ENCODE results near the gene F11R. TPM values are rescaled to one million over a fixed set of nuclear protein-coding genes. Genes with fewer than 3 reads are reported as not detected.

F11R gene
- total RNA-seq, 2 donors from 2014 or later = 134 to 179 TPM

Other genes with a start within 250 kb of the F11R start
- 1 to 10 TPM; 1.2 to 2.7 TPM for gene LY9, start 225.0 kb downstream of the F11R start, total RNA-seq
- gene CD244, start 158.3 kb downstream of the F11R start, total RNA-seq = under 1 TPM; 0.49 to 0.58 TPM
- 100 to 1,000 TPM; 164 to 256 TPM for gene ITLN1, start 136.0 kb downstream of the F11R start, total RNA-seq
- not detected for gene ITLN2, start 66.3 kb downstream of the F11R start, total RNA-seq
- gene TSTD1, start 17.8 kb upstream of the F11R start, total RNA-seq = 10 to 100 TPM; 74.7 to 87.8 TPM
- 10 to 100 TPM; 63.6 TPM for gene USF1, start 24.8 kb upstream of the F11R start, total RNA-seq
- 1 to 10 TPM; 3.5 to 5.3 TPM for gene ARHGAP30, start 48.7 kb upstream of the F11R start, total RNA-seq
- gene NECTIN4, start 68.4 kb upstream of the F11R start, total RNA-seq = 1 to 10 TPM; 4.6 to 7.8 TPM
- 10 to 100 TPM in 1 of 2 donors, 1 to 10 TPM in 1; 7.1 to 10.1 TPM for gene KLHDC9, start 77.2 kb upstream of the F11R start, total RNA-seq
- 10 to 100 TPM; 42.7 to 49.6 TPM for gene PFDN2, start 96.9 kb upstream of the F11R start, total RNA-seq
- gene NIT1, start 97.0 kb upstream of the F11R start, total RNA-seq = 10 to 100 TPM; 58.8 to 84.4 TPM
- 10 to 100 TPM; 33.8 to 34.3 TPM for gene DEDD, start 111.5 kb upstream of the F11R start, total RNA-seq
- 100 to 1,000 TPM in 1 of 2 donors, 10 to 100 TPM in 1; 94.2 to 111 TPM for gene UFC1, start 132.8 kb upstream of the F11R start, total RNA-seq
- 10 to 100 TPM; 20.8 to 29.0 TPM for gene USP21, start 138.3 kb upstream of the F11R start, total RNA-seq
- 10 to 100 TPM; 13.4 to 14.3 TPM for gene PPOX, start 145.3 kb upstream of the F11R start, total RNA-seq
- 10 to 100 TPM; 30.3 to 34.8 TPM for gene B4GALT3, start 156.4 kb upstream of the F11R start, total RNA-seq
- 10 to 100 TPM in 1 of 2 donors, under 1 TPM in 1; 0.57 to 14.0 TPM for gene ADAMTS4, start 177.9 kb upstream of the F11R start, total RNA-seq
- 100 to 1,000 TPM; 167 to 169 TPM for gene NDUFS2, start 181.2 kb upstream of the F11R start, total RNA-seq
- gene FCER1G, start 194.1 kb upstream of the F11R start, total RNA-seq = 10 to 100 TPM in 1 of 2 donors, 1 to 10 TPM in 1; 6.6 to 16.0 TPM
- gene APOA2, start 202.5 kb upstream of the F11R start, total RNA-seq = 1 to 10 TPM in 1 of 2 donors, not detected in 1; 5.1 TPM
- 10 to 100 TPM; 16.6 to 23.1 TPM for gene TOMM40L, start 204.9 kb upstream of the F11R start, total RNA-seq
- not detected for gene NR1I3, start 217.1 kb upstream of the F11R start, total RNA-seq
- 1 to 10 TPM in 1 of 2 donors, under 1 TPM in 1; 0.22 to 1.4 TPM for gene PCP4L1, start 237.6 kb upstream of the F11R start, total RNA-seq

Data from colonic mucosa (tissue), 2 donors.